ENCODE data around the gene MGAT4B.

DNA sequence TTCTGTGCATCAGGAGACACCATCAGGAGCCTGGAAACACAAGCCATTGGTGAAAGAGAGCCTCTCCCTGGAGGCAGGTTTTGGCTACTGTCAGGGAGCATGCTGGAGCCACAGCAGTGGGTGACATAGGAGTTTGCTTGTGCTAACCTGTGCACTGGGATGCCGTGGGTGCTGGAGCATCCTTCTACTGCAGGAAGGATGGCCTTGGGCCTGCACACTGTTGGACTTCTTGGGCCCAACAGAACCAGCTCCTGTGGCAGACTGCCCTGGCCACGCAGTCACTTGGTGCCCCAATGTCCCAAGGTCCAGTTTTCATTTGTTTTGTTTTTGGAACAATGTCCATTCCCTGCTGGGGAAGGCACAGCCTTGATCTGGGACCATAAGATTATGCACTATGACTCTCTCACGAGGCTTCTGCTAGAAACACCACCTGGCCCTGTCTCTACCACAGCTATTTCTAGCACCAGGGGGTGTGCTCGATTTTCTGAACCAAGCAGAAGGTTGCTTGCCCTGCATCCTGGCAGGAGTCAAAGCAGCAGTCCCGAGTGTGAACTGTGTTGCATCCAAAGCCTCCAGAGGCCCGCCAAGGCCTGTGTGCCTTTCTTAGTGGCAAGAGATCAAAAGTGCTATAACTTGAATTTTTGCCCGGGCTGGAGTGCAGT, 18.3 kb downstream of the MGAT4B start:
- TF ChIP-seq, protein P1, sequence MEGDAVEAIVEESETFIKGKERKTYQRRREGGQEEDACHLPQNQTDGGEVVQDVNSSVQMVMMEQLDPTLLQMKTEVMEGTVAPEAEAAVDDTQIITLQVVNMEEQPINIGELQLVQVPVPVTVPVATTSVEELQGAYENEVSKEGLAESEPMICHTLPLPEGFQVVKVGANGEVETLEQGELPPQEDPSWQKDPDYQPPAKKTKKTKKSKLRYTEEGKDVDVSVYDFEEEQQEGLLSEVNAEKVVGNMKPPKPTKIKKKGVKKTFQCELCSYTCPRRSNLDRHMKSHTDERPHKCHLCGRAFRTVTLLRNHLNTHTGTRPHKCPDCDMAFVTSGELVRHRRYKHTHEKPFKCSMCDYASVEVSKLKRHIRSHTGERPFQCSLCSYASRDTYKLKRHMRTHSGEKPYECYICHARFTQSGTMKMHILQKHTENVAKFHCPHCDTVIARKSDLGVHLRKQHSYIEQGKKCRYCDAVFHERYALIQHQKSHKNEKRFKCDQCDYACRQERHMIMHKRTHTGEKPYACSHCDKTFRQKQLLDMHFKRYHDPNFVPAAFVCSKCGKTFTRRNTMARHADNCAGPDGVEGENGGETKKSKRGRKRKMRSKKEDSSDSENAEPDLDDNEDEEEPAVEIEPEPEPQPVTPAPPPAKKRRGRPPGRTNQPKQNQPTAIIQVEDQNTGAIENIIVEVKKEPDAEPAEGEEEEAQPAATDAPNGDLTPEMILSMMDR (IDR thresholded peaks at IDR 0.05) = no peak
- TF ChIP-seq POLR2A (IDR thresholded peaks at IDR 0.05) = no peak
